Panc1 (cell line): ENCODE results near the gene IGF1. TPM values are rescaled to one million over a fixed set of nuclear protein-coding genes. Genes with fewer than 3 reads are reported as not detected.

Experiments used
- ATAC-seq: fragments of 200-7000 bp; cut with Tn5 transposase; 2 replicates; pipeline ENCODE4 v1.9.1; 2020; ENCODE audit warnings: mild to moderate bottlenecking, moderate library complexity
- BruUV-seq: library from RNA; stranded (reverse); fragments of 400-500 nt; replicated peaks from 2 replicates; lab custom pipeline; 2021; lab: Mats Ljungman, UMichigan
- CTCF ChIA-PET: fragments of 300-600 bp; sonication (Branson Sonifier 250); formaldehyde crosslinking; loops from one replicate; lab custom pipeline; 2022; ENCODE audit warnings: antibody characterized with exemption; lab: Charles Lee
- POLR2A ChIA-PET: fragments of 300-600 bp; sonication (Branson Sonifier 250); formaldehyde crosslinking; loops from one replicate; lab custom pipeline; 2022; ENCODE audit warnings: antibody characterized with exemption; lab: Charles Lee
- DNase-seq: peaks from one replicate; pipeline ENCODE4 v3.0.0-alpha.2; 2010; ENCODE audit warnings: low read depth, low spot score
- H3K27ac ChIP-seq: 2 replicates; pipeline ENCODE4 v1.5.1; 2011; ENCODE audit warnings: mild to moderate bottlenecking, low read length, inconsistent platforms
- H3K27me3 ChIP-seq: fragments of 200-500 bp; sonication (Bioruptor generic); 2 replicates; pipeline ENCODE4 v1.6.0; 2014; ENCODE audit warnings: low read length, inconsistent platforms; ENCODE audit not compliant: control insufficient read depth, insufficient read depth
- H3K36me3 ChIP-seq: fragments of 200-500 bp; sonication (Bioruptor generic); 2 replicates; pipeline ENCODE4 v1.5.1; 2014; ENCODE audit warnings: inconsistent platforms, mild to moderate bottlenecking, low read length, moderate library complexity; ENCODE audit not compliant: control insufficient read depth, insufficient read depth
- H3K4me1 ChIP-seq: 2 replicates; pipeline ENCODE4 v1.5.1; 2011; ENCODE audit warnings: inconsistent platforms, mild to moderate bottlenecking, low read length, moderate library complexity; ENCODE audit not compliant: control insufficient read depth, insufficient read depth
- H3K4me3 ChIP-seq, 2 experiments: 2 replicates each; pipeline ENCODE4 v1.5.1; 2011 to 2012; ENCODE audit warnings: low read depth in 2 of 2, low read length in 2 of 2, mild to moderate bottlenecking in 2 of 2, inconsistent platforms in 1 of 2, moderate library complexity in 1 of 2
- H3K9me3 ChIP-seq: fragments of 200-500 bp; sonication (Bioruptor generic); 2 replicates; pipeline ENCODE4 v1.5.1; 2014; ENCODE audit warnings: low read depth, mild to moderate bottlenecking, inconsistent platforms, low read length, moderate library complexity; ENCODE audit not compliant: control insufficient read depth, insufficient read depth
- CTCF ChIP-seq: fragments of 450-650 bp; IDR thresholded peaks from 2 replicates; pipeline ENCODE4 v1.5.1; 2017; ENCODE audit warnings: mild to moderate bottlenecking
- POLR2AphosphoS5 ChIP-seq: IDR thresholded peaks from 2 replicates; pipeline ENCODE4 v1.6.1; 2012; ENCODE audit warnings: mild to moderate bottlenecking, low read depth, low read length, moderate library complexity
- REST ChIP-seq, 2 experiments: IDR thresholded peaks; 2 replicates each; pipeline ENCODE4 v1.6.1; 2011 to 2012; ENCODE audit warnings: low read depth in 2 of 2, control low read depth in 1 of 2, low read length in 1 of 2, mild to moderate bottlenecking in 1 of 2, moderate library complexity in 1 of 2; ENCODE audit not compliant: insufficient read depth in 1 of 2
- SIN3A ChIP-seq: IDR thresholded peaks from 2 replicates; pipeline ENCODE4 v1.6.1; 2012; ENCODE audit warnings: low read depth, mild to moderate bottlenecking, low read length, moderate library complexity, borderline replicate concordance; ENCODE audit not compliant: insufficient read depth
- TCF7L2 ChIP-seq: IDR thresholded peaks from 2 replicates; pipeline ENCODE4 v1.6.1; 2011; ENCODE audit warnings: mild to moderate bottlenecking, low read depth, low read length, inconsistent platforms
- in situ Hi-C: cut with HindIII; loops from 2 replicates; pipeline ENCODE4 v1.10.0; 2016; ENCODE audit warnings: low sequenced_read_pairs, low pct_unique_long_range_greater_than_20kb
- intact Hi-C: fragments of 100-400 bp; cut with micrococcal nuclease; formaldehyde crosslinking; loops from one replicate; pipeline ENCODE4 v1.10.0; 2022; ENCODE audit not compliant: unreplicated experiment
- total RNA-seq: library from RNA; stranded (reverse); gene quantifications from one replicate; pipeline ENCODE4 v1.2.1, GENCODE V29; 2021; ENCODE audit not compliant: unreplicated experiment

Gene IGF1
- total RNA-seq, 1 experiment from 2014 or later, result not detected

GRCh38 chr12:102438827-102439210, 41.5 kb downstream of the IGF1 start:
- ATAC-seq, result no peak
- no peak for TF ChIP-seq REST (IDR thresholded peaks at IDR 0.05; ENCODE audit: insufficient read depth in 1 of 2, low read depth in 2 of 2, low read length in 1 of 2)
- TF ChIP-seq SIN3A, result no peak
- TF ChIP-seq CTCF, result no peak
- TF ChIP-seq POLR2AphosphoS5, result no peak
- no peak for TF ChIP-seq TCF7L2
- intact Hi-C loops, result no loop called here
- ChIA-PET CTCF (no interaction called here), POLR2A (no interaction called here)
- Histone ChIP-seq H3K9me3 (no peaks in the 10 kb centered on the region), H3K27ac (no peak overlapping the region), H3K27me3 (no peaks in the 10 kb centered on the region), H3K4me1 (no peaks in the 10 kb centered on the region), H3K36me3 (no peaks in the 10 kb centered on the region), H3K4me3 (no peak overlapping the region)
- DNase-seq, result no peak
- no TSS peak for BruUV-seq
- in situ Hi-C loops, result no loop called here

GRCh38 chr12:102438047-102438826, 42.1 kb downstream of the IGF1 start:
- Histone ChIP-seq H3K4me1 (no peaks in the 10 kb centered on the region), H3K27ac (no peak overlapping the region), H3K9me3 (no peaks in the 10 kb centered on the region), H3K36me3 (no peaks in the 10 kb centered on the region), H3K27me3 (no peaks in the 10 kb centered on the region), H3K4me3 (no peak overlapping the region)
- BruUV-seq, result no TSS peak
- POLR2A ChIA-PET, result no interaction called here
- CTCF ChIA-PET, result no interaction called here
- in situ Hi-C loops (no loop called here), intact Hi-C loops (no loop called here)
- TF ChIP-seq REST (IDR thresholded peaks at IDR 0.05; ENCODE audit: insufficient read depth in 1 of 2, low read depth in 2 of 2, low read length in 1 of 2), result no peak
- TF ChIP-seq CTCF, result no peak
- no peak for TF ChIP-seq TCF7L2
- no peak for TF ChIP-seq SIN3A
- no peak for TF ChIP-seq POLR2AphosphoS5
- no peak for DNase-seq
- ATAC-seq, result no peak
